ENCODE data around the gene KLHDC7B.

KLHDC7B gene

DNA sequence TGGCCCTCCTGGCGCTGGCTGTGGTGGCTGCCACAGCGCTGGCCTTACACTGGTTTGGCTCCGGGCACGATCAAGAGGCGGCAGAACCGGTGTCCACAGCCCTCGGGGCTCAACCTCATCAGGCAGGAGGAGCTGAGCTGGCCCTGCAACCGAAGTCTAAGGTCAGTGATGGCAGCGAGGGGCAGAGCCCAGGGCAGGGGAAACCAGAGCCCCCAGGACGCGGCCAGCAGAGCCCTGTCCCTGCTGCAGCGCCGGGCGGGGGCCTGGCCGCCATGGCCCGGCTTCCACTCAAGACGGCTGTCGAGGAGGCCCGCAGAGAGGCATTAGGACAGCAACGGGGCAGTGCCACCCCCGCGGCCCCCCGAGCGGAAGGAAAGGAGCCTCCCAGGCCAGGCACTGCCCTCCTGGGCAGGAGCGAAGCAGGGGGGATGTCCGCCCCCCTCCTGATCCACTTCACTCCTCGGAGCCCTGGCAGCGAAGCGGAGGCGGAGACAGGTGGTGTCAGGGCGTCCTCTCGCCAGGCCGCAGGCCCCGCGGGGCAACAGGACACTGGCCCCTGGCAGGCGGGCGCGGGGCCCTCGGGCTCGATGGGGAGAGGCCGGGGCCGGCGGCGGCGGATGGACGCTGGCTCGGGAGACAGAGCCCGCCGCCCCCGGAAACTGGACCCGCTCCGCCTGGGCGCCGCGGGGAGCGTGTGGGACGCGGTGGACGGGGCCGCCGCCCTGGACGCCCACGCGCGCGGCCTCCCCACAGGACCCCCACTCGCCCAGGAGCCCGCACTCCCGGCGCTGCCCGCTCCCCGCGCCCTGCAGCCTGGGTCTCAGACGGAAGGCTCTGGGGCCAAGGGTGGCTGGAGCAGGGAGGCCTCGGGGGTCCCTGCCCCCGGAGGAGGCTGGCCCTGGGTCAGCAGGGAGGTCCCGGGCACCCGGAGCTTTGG is 895 bp downstream of the KLHDC7B start:
- DNase-seq (ENCODE audit: low read depth): no peak
- no peak overlapping the region for H3K4me3 ChIP-seq (ENCODE audit: low read depth, low read length)
- TF ChIP-seq, protein P1, sequence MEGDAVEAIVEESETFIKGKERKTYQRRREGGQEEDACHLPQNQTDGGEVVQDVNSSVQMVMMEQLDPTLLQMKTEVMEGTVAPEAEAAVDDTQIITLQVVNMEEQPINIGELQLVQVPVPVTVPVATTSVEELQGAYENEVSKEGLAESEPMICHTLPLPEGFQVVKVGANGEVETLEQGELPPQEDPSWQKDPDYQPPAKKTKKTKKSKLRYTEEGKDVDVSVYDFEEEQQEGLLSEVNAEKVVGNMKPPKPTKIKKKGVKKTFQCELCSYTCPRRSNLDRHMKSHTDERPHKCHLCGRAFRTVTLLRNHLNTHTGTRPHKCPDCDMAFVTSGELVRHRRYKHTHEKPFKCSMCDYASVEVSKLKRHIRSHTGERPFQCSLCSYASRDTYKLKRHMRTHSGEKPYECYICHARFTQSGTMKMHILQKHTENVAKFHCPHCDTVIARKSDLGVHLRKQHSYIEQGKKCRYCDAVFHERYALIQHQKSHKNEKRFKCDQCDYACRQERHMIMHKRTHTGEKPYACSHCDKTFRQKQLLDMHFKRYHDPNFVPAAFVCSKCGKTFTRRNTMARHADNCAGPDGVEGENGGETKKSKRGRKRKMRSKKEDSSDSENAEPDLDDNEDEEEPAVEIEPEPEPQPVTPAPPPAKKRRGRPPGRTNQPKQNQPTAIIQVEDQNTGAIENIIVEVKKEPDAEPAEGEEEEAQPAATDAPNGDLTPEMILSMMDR (conservative IDR thresholded peaks at IDR 0.05; ENCODE audit: low read depth, low read length): no peak

DNA sequence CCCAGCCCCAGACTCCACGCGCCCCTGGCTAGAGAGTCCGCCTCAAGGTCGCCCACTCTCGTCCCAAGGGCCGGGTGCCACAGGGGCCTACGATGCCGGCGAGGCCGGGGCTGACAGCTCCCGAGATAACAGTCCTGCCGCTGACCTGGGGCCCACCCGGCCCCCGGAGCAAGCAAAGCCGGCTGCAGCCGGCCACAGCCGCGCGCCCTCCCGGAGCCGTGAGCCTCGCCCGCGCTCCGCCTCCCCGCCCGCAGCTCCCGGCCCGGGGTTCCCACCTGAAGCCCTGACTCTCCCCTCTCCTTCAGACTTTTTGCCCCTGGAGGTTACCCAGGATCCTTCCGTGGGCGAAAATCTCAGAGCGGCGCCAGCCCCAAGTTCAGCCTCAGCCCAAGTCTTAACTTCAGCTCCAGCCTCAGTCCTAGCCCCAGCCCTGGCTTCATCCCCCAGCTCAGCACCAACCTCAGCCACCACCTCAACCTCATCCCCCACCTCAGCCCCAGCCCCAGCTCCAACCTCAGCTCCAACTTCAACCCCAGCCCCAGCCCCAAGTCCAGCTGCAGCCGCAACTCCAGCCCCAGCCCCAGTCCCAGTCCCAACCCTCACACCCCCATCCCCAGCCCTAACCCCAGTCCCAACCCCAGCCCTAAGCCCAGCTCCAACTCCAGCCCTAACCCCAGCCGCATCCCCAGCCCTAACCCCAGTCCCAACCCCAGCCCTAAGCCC is 1.7 kb downstream of the KLHDC7B start:
- H3K4me3 ChIP-seq (ENCODE audit: low read depth, low read length): no peak overlapping the region
- no peak for DNase-seq (ENCODE audit: low read depth)
- TF ChIP-seq, protein P1 (conservative IDR thresholded peaks at IDR 0.05; ENCODE audit: low read depth, low read length): no peak

DNA sequence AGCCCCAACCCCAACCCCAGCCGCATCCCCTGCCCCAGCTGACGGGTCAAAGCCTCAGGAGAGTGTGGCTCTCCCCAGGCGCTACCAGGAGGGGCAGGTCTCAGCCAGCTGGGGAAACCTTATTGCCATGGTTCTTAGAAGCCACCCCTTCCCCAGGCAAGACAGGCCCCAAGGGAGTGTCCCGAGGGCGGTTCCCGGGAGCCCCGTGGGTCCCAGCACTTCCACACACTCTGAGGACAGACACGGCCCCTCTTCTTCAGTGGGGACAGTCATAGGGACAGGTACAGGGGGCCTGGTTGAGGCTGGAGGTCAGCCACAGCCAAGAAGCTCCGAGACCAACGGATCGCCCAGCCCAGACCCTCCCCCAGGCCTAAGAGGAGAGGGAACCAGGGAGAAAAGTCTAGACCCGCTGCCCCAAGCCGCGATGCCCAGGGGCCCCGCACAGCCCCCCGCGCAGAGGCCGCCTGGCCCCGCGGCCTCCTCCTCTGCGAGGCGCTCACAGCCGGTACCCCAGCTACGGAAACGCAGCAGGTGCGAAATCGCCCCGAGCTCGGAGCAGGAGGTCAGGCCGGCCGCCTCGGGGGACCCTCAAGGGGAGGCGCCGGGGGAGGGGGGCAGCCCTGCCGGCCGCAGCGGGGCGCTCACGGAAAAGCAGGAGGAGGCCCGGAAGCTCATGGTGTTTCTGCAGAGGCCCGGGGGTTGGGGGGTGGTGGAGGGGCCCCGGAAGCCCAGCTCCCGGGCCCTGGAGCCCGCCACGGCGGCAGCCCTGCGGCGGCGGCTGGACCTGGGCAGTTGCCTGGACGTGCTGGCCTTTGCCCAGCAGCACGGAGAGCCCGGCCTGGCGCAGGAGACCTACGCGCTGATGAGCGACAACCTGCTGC is 2.6 kb downstream of the KLHDC7B start:
- TF ChIP-seq, protein P1 (conservative IDR thresholded peaks at IDR 0.05; ENCODE audit: low read depth, low read length): no peak
- DNase-seq (ENCODE audit: low read depth): no peak
- H3K4me3 ChIP-seq (ENCODE audit: low read depth, low read length): no peak overlapping the region

DNA sequence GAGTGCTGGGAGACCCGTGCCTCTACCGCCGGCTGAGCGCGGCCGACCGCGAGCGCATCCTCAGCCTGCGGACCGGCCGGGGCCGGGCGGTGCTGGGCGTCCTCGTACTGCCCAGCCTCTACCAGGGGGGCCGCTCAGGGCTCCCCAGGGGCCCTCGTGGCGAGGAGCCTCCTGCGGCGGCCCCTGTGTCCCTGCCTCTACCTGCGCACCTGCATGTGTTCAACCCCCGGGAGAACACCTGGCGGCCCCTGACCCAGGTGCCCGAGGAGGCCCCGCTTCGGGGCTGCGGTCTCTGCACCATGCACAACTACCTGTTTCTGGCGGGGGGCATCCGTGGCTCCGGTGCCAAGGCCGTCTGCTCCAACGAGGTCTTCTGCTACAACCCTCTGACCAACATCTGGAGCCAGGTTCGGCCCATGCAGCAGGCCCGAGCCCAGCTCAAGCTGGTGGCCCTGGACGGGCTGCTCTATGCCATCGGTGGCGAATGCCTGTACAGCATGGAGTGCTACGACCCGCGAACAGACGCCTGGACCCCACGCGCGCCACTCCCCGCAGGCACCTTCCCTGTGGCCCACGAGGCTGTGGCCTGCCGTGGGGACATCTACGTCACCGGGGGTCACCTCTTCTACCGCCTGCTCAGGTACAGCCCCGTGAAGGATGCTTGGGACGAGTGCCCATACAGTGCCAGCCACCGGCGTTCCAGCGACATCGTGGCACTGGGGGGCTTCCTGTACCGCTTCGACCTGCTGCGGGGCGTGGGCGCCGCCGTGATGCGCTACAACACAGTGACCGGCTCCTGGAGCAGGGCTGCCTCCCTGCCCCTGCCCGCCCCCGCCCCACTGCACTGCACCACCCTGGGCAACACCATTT is 3.5 kb downstream of the KLHDC7B start:
- no peak for DNase-seq (ENCODE audit: low read depth)
- no peak overlapping the region for H3K4me3 ChIP-seq (ENCODE audit: low read depth, low read length)
- TF ChIP-seq, protein P1 (conservative IDR thresholded peaks at IDR 0.05; ENCODE audit: low read depth, low read length): no peak

DNA sequence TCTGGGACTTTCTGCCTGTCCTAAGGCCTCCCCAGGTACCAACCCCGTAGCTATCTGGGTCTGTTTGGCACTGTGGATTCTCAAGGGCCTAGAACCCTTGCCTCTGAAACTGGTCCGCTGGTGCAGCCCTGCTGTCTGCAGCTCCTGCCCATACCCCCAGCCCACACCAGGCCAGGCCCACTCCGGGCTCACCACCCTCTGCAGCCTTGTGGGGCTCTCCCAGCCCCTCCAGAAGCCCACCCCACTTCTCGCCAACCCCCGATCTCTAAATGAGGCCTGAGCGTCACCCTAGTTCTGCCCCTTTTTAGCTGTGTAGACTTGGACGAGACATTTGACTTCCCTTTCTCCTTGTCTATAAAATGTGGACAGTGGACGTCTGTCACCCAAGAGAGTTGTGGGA is 4.7 kb downstream of the KLHDC7B start:
- H3K4me3 ChIP-seq (ENCODE audit: low read depth, low read length): no peak overlapping the region
- TF ChIP-seq, protein P1 (conservative IDR thresholded peaks at IDR 0.05; ENCODE audit: low read depth, low read length): no peak
- DNase-seq (ENCODE audit: low read depth): no peak
